GM20000 (cell line): Measurements from ENCODE around the gene SNX12.

Experiments used
- DNase-seq: peaks from one replicate; pipeline ENCODE4 v3.0.0; 2012; ENCODE audit warnings: low spot score
- TF ChIP-seq, protein P1 (sequence below): IDR thresholded peaks from 2 replicates; pipeline ENCODE4 v1.5.1; 2012; ENCODE audit warnings: mild to moderate bottlenecking, control low read depth; ENCODE audit errors: extremely low read depth, missing control alignments

SNX12 gene

DNA sequence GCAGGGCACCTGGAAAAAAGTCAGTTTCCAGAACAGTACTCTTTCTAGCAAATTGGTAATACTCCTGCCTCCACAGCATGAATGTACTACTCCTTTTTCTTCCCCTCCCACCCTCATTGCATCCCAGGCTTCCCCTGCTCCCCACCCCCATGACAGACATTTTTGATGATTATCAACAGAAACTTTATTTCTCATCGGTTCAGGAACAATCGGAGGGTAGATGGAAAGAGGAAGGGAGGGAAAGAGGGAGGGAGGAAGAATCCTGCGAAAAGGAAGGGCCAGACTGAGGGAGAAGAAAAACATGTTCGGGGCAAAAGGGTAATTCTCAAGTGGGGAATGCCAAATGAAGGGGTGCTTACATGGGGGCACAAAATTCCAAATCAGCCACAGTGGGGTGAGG lies 39.1 kb upstream of the SNX12 start:
- no peak for DNase-seq
- TF ChIP-seq, protein P1, sequence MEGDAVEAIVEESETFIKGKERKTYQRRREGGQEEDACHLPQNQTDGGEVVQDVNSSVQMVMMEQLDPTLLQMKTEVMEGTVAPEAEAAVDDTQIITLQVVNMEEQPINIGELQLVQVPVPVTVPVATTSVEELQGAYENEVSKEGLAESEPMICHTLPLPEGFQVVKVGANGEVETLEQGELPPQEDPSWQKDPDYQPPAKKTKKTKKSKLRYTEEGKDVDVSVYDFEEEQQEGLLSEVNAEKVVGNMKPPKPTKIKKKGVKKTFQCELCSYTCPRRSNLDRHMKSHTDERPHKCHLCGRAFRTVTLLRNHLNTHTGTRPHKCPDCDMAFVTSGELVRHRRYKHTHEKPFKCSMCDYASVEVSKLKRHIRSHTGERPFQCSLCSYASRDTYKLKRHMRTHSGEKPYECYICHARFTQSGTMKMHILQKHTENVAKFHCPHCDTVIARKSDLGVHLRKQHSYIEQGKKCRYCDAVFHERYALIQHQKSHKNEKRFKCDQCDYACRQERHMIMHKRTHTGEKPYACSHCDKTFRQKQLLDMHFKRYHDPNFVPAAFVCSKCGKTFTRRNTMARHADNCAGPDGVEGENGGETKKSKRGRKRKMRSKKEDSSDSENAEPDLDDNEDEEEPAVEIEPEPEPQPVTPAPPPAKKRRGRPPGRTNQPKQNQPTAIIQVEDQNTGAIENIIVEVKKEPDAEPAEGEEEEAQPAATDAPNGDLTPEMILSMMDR: no peak

DNA sequence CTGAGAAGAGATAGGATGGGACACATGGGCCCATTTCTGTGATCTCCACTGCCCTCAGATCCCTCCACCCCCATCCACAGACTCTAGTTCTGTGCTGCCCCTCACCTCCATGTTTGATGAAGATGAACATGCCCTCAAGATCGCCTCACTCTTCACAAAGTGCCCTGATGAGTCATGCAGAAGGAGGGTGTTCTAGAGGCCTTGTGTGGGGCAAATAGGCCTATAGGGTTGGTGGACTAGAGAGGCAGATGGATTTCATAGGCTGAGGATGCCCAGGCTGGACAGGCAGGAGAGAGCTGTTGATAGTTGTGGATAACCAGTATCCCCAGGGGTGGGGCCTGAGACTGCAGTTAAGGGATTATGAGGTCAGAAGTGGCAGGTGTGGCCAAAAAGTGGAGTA lies 38.3 kb upstream of the SNX12 start, which contains the start of gene CXorf65:
TSS of gene CXorf65 (minus strand) at position 314 of the 400 bp plus-strand sequence. CDS start at position 130, 184 bp downstream.
- DNase-seq: no peak
- TF ChIP-seq, protein P1: no peak

DNA sequence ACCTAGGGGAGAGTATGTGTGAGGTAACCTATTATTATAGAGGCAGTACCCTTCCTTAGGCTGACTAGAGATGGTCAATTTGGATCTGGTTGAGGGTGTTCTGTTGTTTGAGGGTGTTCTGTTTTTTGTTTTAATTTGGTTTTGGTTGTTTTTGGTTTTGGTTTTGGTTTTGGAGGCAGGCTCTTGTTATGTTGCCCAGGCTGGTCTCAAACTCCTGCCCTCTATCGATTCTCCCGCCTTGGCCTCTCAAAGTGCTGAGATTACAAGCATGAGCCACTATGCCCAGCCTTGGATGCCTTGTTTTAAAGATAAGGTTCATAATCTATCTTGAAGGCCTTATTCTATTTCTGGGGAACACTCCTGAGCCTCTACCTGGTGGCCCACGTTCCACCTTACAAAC lies 37.5 kb upstream of the SNX12 start:
- DNase-seq: no peak
- TF ChIP-seq, protein P1: no peak

DNA sequence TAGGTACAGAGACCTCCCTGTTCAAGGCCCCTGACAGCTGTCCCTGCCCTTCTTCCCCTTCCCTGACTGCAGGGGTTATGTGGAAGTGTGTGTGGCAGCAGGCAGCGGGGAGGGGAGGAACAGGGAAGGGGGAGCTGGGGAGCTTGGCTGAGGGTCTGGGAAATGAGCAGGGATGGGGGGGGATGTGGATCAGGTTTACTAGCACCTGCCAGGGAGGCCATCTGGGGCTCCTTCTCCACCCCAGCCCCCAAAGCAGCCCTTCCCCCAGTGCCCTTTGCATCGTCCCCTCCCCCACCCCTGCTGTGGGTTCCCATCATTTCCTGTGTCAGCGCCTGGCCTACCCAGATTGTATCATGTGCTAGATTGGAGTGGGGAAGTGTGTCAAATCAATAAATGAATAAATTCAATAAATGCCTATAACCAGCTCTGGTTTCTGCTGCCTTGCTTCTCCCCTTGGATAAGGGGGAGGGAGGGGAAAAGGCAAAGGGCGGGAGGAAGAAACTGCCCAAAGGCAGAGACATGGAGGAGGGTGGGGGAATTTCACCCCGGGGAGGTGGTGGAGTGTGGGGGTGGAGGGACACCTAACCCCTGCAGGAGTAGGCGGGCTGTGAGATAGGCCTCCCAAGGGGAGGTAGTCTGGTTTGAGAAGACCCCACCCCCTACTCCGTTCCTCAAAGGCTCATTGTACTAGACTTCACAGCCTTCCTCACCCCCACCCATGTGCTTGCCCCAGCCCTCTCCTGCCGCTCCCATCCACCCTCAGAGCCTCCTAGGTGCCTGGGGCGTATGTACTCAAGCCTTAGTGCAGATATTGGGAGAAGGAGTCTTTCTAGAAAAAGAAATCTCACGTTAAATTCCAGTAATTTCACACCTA lies 35.2 kb upstream of the SNX12 start:
- DNase-seq: peak; percentile 52
- TF ChIP-seq, protein P1: no peak

DNA sequence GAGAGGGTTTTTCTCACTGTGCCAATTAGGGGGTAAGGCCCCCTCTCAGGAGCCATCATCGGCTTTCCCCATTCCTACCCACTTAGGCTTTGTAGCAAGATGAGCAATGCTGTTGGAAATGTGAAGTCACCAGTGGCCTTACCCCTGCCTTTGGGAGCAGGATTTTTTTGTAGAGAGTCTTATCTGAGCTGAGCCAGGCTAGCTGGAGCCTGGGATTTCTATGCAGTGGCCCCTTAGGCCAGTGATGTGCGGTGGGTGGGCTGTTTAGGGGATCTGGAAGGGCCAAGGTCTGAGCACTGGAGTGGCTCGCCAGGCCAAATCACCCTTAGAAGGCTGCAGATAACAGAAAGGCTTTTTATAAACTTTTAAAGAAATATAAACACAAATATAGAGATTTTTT lies 34.2 kb upstream of the SNX12 start:
- DNase-seq: no peak
- TF ChIP-seq, protein P1: no peak

DNA sequence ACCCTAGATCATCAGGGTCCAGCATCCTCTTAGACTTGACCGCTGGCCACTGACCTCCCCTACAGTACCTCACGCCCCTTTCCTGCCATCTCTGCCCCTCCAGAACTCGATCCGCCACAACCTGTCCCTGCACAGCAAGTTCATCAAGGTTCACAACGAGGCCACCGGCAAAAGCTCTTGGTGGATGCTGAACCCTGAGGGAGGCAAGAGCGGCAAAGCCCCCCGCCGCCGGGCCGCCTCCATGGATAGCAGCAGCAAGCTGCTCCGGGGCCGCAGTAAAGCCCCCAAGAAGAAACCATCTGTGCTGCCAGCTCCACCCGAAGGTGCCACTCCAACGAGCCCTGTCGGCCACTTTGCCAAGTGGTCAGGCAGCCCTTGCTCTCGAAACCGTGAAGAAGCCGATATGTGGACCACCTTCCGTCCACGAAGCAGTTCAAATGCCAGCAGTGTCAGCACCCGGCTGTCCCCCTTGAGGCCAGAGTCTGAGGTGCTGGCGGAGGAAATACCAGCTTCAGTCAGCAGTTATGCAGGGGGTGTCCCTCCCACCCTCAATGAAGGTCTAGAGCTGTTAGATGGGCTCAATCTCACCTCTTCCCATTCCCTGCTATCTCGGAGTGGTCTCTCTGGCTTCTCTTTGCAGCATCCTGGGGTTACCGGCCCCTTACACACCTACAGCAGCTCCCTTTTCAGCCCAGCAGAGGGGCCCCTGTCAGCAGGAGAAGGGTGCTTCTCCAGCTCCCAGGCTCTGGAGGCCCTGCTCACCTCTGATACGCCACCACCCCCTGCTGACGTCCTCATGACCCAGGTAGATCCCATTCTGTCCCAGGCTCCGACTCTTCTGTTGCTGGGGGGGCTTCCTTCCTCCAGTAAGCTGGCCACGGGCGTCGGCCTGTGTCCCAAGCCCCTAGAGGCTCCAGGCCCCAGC lies 32.7 kb upstream of the SNX12 start:
- TF ChIP-seq, protein P1: no peak

DNA sequence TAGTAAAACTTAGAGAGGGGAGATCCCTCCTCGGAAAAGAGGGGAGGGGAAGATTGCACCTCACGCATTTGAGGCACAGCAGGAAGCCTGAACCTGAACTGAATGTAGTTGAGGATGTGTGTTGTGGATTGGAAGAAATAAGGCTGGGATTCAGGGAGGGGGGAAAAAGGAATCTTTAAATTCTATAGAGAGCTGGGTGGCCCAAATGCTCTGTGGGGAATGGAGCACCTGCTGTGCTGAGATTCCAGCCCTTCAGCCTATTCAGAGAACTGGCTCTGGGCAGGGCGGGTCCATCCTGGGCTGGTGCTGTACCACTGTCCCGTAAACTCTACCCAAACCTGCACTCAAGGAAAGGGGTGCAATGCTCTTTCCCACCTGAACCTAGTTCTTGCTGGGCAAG lies 31.6 kb upstream of the SNX12 start:
- TF ChIP-seq, protein P1: no peak
- DNase-seq: no peak

More for the DNA sequence above, 32.7 kb upstream of the SNX12 start:
- DNase-seq: no peak
